OCI-LY7 (cell line): ENCODE results near the gene SERAC1.

Source experiments
- EZH2phosphoT487 ChIP-seq: fragments of 200-600 bp; sonication (generic); IDR thresholded peaks from 2 replicates; pipeline ENCODE4 v1.6.1; 2018; ENCODE audit warnings: low read depth, borderline replicate concordance, mild to moderate bottlenecking, mixed run types, antibody characterized with exemption, low read length, moderate library complexity, mixed read lengths
- TF ChIP-seq, protein P1 (sequence below): fragments of 200-600 bp; sonication (generic); conservative IDR thresholded peaks from 2 replicates; pipeline ENCODE4 v1.5.1; 2014; ENCODE audit warnings: mild to moderate bottlenecking, antibody characterized with exemption, low read length, moderate library complexity, mixed read lengths

- TF ChIP-seq EZH2phosphoT487: no peak
- TF ChIP-seq, protein P1, sequence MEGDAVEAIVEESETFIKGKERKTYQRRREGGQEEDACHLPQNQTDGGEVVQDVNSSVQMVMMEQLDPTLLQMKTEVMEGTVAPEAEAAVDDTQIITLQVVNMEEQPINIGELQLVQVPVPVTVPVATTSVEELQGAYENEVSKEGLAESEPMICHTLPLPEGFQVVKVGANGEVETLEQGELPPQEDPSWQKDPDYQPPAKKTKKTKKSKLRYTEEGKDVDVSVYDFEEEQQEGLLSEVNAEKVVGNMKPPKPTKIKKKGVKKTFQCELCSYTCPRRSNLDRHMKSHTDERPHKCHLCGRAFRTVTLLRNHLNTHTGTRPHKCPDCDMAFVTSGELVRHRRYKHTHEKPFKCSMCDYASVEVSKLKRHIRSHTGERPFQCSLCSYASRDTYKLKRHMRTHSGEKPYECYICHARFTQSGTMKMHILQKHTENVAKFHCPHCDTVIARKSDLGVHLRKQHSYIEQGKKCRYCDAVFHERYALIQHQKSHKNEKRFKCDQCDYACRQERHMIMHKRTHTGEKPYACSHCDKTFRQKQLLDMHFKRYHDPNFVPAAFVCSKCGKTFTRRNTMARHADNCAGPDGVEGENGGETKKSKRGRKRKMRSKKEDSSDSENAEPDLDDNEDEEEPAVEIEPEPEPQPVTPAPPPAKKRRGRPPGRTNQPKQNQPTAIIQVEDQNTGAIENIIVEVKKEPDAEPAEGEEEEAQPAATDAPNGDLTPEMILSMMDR: peak; percentile 90
Observed at GRCh38 chr6:158072083-158072721, 95.9 kb downstream of the SERAC1 start.
